Suprapubic skin (tissue), 4 donors: ENCODE measurements around the gene MRPS14. TPM values are rescaled to one million over a fixed set of nuclear protein-coding genes. Genes with fewer than 3 reads are reported as not detected.
"Not testable (repeated sequence)": the region's sequence is repeated elsewhere in the genome, so short reads cannot be mapped to it uniquely, and the experiment has no call there.

ENCODE experiments used
- DNase-seq, 2 donors: peaks; one replicate each; pipeline ENCODE4 v3.0.0-alpha.2; 2019; ENCODE audit warnings: low spot score in 2 of 2
- H3K27ac ChIP-seq: fragments of 200-600 bp; sonication (generic); one replicate; pipeline ENCODE4 v1.5.1; 2019
- H3K27me3 ChIP-seq: fragments of 200-600 bp; sonication (generic); one replicate; pipeline ENCODE4 v1.5.1; 2019
- H3K36me3 ChIP-seq: fragments of 200-600 bp; sonication (generic); one replicate; pipeline ENCODE4 v1.5.1; 2019
- H3K4me1 ChIP-seq: fragments of 200-600 bp; sonication (generic); one replicate; pipeline ENCODE4 v1.5.1; 2019
- H3K4me3 ChIP-seq: fragments of 200-600 bp; sonication (generic); one replicate; pipeline ENCODE4 v1.5.1; 2019; ENCODE audit warnings: mild to moderate bottlenecking
- H3K9me3 ChIP-seq: fragments of 200-600 bp; sonication (generic); one replicate; pipeline ENCODE4 v1.5.1; 2019
- CTCF ChIP-seq, 2 donors: fragments of 200-600 bp in 1 of 2; fragments of 450-650 bp in 1 of 2; sonication (generic) in 1 of 2; IDR thresholded peaks; one replicate each; pipeline ENCODE4 v1.5.1; 2016 to 2019; ENCODE audit warnings: antibody characterized with exemption in 2 of 2, mild to moderate bottlenecking in 1 of 2, moderate library complexity in 1 of 2
- EP300 ChIP-seq: sonication (generic); formaldehyde crosslinking; IDR thresholded peaks from one replicate; pipeline ENCODE4 v1.6.1; 2017; ENCODE audit warnings: antibody characterized with exemption
- POLR2A ChIP-seq, 2 donors: fragments of 450-650 bp; IDR thresholded peaks; one replicate each; pipeline ENCODE4 v1.6.1; 2017; ENCODE audit warnings: antibody characterized with exemption in 2 of 2, mild to moderate bottlenecking in 2 of 2, moderate library complexity in 2 of 2
- POLR2AphosphoS5 ChIP-seq, 3 donors: sonication (generic); formaldehyde crosslinking; IDR thresholded peaks; one replicate each; pipeline ENCODE4 v1.6.1; 2017; ENCODE audit warnings: antibody characterized with exemption in 3 of 3
- WGBS: methylation state at CpG from one replicate; pipeline ENCODE4 v1.1.5; 2018; 5-methylcytosine and 5-hydroxymethylcytosine counted together
- total RNA-seq, 4 donors: library from RNA; depleted of rRNA; stranded (reverse); fragments of >200 nt; gene quantifications; one replicate each; pipeline ENCODE4 v1.1.0, GENCODE V29; 2016

MRPS14 gene
- total RNA-seq, 4 donors from 2014 or later = 12.7 to 22.9 (median 17.9) TPM

- no peak overlapping the region for H3K27ac ChIP-seq
- no peaks in the 10 kb centered on the region for H3K9me3 ChIP-seq
- H3K36me3 ChIP-seq = no peaks in the 10 kb centered on the region
- H3K4me1 ChIP-seq = peaks cover 17% of the 10 kb centered on the region
- no peaks in the 10 kb centered on the region for H3K27me3 ChIP-seq
- H3K4me3 ChIP-seq = no peak overlapping the region
- WGBS = 96% methylated on average over 2 of the region's 2 CpGs
- TF ChIP-seq EP300 = no peak
- no peak for TF ChIP-seq POLR2AphosphoS5 (IDR thresholded peaks at IDR 0.05)
- TF ChIP-seq POLR2A (IDR thresholded peaks at IDR 0.05) = no peak
- no peak for TF ChIP-seq CTCF (IDR thresholded peaks at IDR 0.05)
- DNase-seq = no peak
Measured at GRCh38 chr1:175024773-175025172, 1.5 kb upstream of the MRPS14 start.

GRCh38 chr1:175023922-175024242, 657 bp upstream of the MRPS14 start:
- H3K27ac ChIP-seq = peak overlapping the region; percentile 87
- DNase-seq, H3K9me3 ChIP-seq, H3K36me3 ChIP-seq, H3K27me3 ChIP-seq: not testable (repeated sequence)
- WGBS = 94% methylated on average over 2 of the region's 2 CpGs
- peak overlapping the region; percentile 88 for H3K4me3 ChIP-seq
- H3K4me1 ChIP-seq = peaks cover 14% of the 10 kb centered on the region

- no peak for DNase-seq
- peaks cover 14% of the 10 kb centered on the region for H3K4me1 ChIP-seq
- no peaks in the 10 kb centered on the region for H3K27me3 ChIP-seq
- no peak overlapping the region for H3K4me3 ChIP-seq
- no peak for TF ChIP-seq CTCF (IDR thresholded peaks at IDR 0.05)
- no peak for TF ChIP-seq EP300
- no peak for TF ChIP-seq POLR2AphosphoS5 (IDR thresholded peaks at IDR 0.05)
- no peak for TF ChIP-seq POLR2A (IDR thresholded peaks at IDR 0.05)
- peaks cover 39% of the 10 kb centered on the region for H3K36me3 ChIP-seq
- 91% methylated on average over 3 of the region's 3 CpGs for WGBS
- no peaks in the 10 kb centered on the region for H3K9me3 ChIP-seq
- H3K27ac ChIP-seq = no peak overlapping the region
Measured at GRCh38 chr1:175019524-175019923, 3.7 kb downstream of the MRPS14 start.

- H3K9me3 ChIP-seq = no peaks in the 10 kb centered on the region
- H3K27me3 ChIP-seq = no peaks in the 10 kb centered on the region
- H3K36me3 ChIP-seq = peaks cover 80% of the 10 kb centered on the region
- TF ChIP-seq EP300 = no peak
- no peak for TF ChIP-seq POLR2A (IDR thresholded peaks at IDR 0.05)
- TF ChIP-seq CTCF (IDR thresholded peaks at IDR 0.05) = no peak
- TF ChIP-seq POLR2AphosphoS5 (IDR thresholded peaks at IDR 0.05) = no peak
- DNase-seq = no peak
- H3K4me3 ChIP-seq = no peak overlapping the region
- no peak overlapping the region for H3K27ac ChIP-seq
- no peaks in the 10 kb centered on the region for H3K4me1 ChIP-seq
- 88% methylated on average over 4 of the region's 4 CpGs for WGBS
Measured at GRCh38 chr1:175015243-175015642, 8.0 kb downstream of the MRPS14 start.

- TF ChIP-seq EP300 (no peak), POLR2A (IDR thresholded peaks at IDR 0.05) (no peak), POLR2AphosphoS5 (IDR thresholded peaks at IDR 0.05) (no peak), CTCF (IDR thresholded peaks at IDR 0.05) (no peak)
- H3K36me3 ChIP-seq = peaks cover 95% of the 10 kb centered on the region
- H3K4me1 ChIP-seq = no peaks in the 10 kb centered on the region
- no peak for DNase-seq
- H3K27me3 ChIP-seq = no peaks in the 10 kb centered on the region
- no peaks in the 10 kb centered on the region for H3K9me3 ChIP-seq
- 48% methylated on average over 1 of the region's 1 CpG for WGBS
- H3K4me3 ChIP-seq = no peak overlapping the region
- H3K27ac ChIP-seq = no peak overlapping the region
Measured at GRCh38 chr1:175013445-175013844, 9.8 kb downstream of the MRPS14 start.

GRCh38 chr1:175009532-175009931, 13.7 kb downstream of the MRPS14 start:
- no peaks in the 10 kb centered on the region for H3K4me1 ChIP-seq
- WGBS = 85% methylated on average over 10 of the region's 10 CpGs
- no peak overlapping the region for H3K4me3 ChIP-seq
- no peak overlapping the region for H3K27ac ChIP-seq
- TF ChIP-seq CTCF (IDR thresholded peaks at IDR 0.05) (no peak), EP300 (no peak), POLR2A (IDR thresholded peaks at IDR 0.05) (no peak), POLR2AphosphoS5 (IDR thresholded peaks at IDR 0.05) (no peak)
- no peaks in the 10 kb centered on the region for H3K9me3 ChIP-seq
- DNase-seq = no peak
- peaks cover 83% of the 10 kb centered on the region for H3K36me3 ChIP-seq
- no peaks in the 10 kb centered on the region for H3K27me3 ChIP-seq
